VCaP (cell line): Measurements from ENCODE around the gene HLX.

ENCODE experiments used
- H3K27ac ChIP-seq: fragments of 450-650 bp; 2 replicates; pipeline ENCODE4 v1.5.1; 2017
- CTCF ChIP-seq: fragments of 450-650 bp; conservative IDR thresholded peaks from 2 replicates; pipeline ENCODE4 v1.5.1; 2017; ENCODE audit warnings: mild to moderate bottlenecking, moderate library complexity

HLX gene

DNA sequence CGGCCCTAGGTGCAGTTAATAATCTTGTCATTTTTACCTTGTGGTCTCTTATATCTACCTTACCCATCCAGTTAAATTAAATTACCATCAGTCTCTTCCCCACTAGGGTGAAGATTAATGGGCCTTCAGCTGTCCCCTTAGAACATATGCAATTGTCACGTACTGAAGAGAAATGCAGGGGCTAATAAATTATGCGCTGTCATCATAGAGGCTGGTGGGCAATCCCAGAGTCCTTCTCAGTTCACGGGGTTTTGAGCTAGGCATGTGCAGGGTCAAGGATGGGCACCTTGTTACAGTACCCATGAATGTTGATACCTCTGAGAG is 35.8 kb downstream of the HLX start:
- no peak for TF ChIP-seq CTCF

DNA sequence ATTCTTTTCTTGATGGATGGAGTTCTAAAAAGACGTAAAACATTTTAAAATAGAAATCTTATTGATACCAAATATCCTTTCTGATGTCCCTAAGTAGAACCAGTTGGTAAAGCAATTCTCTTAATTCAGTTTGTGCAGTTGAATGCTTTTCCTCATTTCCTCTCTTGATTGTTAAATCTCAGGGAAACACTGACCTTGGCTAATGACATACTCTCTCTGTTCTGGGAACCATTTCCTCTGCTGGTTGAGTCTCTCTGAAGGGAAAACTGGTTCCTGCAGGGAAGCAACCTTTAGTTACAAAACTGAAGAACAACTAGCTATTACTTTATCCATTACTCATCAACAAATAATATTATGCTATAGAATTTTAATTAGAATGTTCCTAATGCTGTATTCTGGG is 36.7 kb downstream of the HLX start:
- no peak for TF ChIP-seq CTCF
- H3K27ac ChIP-seq, result peak overlapping the region; percentile 78; the same call in 1 of the 2 replicates

More for the DNA sequence above, 35.8 kb downstream of the HLX start:
- H3K27ac ChIP-seq, result no peak overlapping the region

- no peak for TF ChIP-seq CTCF
- peak overlapping the region; percentile 78 for H3K27ac ChIP-seq
Measured at GRCh38 chr1:220917101-220917500, 37.9 kb downstream of the HLX start.

DNA sequence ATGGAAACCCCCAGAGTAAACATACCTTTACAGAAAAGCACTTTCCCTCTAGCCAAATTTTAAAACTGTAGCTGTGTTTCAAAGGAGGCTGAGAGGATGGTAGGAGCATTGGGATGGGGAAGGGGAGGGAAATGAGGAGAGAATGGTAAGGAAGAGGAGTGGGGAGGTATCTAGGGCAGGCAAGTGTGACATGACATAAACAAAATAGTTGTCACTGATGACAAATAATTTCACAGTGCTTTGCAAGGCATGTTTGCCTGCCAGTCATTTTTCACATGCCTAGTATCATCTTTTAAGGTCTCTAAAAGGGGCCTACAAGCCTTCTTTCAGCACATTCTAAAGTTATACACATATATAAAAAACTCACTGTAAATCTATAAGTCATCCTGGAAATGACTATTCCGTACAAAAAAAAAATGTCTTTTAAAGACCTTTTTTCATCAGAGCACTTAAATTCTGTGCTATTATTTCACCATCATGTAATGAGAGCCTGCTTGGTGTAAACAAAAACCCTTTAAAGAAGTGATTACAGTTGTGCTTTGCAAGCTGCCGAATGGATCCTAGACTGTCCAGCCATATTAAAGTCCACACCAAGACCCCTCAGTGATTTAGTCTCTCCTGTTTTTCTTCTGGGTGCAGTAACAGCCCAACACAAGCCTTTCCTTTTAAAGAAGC is 38.4 kb downstream of the HLX start:
- no peak for TF ChIP-seq CTCF

GRCh38 chr1:220918285-220918951 is 39.2 kb downstream of the HLX start:
- peak overlapping the region; percentile 78 for H3K27ac ChIP-seq
- TF ChIP-seq CTCF, result 0 out of 2 replicates have a peak, but pooled peaks have one; percentile 19

More for the DNA sequence above, 38.4 kb downstream of the HLX start:
- peak overlapping the region; percentile 78 for H3K27ac ChIP-seq

DNA sequence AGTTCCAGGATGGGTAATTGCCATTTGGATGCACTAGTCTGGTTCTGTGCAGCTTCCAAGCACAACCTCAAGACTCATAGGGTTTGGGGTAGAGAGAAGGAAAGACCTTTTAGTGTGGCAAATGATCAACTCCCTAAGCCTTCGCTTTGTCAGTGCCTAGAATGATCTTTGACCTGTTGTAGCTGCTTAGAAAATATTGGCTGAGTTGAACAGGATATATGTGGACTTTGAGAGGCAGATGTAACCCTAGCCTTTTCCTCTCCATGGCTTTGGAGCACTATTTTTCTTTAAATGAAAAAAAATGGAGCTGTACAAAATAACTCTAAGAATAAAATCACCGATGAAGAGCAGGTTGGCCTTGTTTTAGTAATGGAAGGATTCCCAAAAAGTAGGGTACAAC is 41.7 kb downstream of the HLX start:
- no peak for TF ChIP-seq CTCF
- no peak overlapping the region for H3K27ac ChIP-seq

GRCh38 chr1:220921498-220921897 is 42.3 kb downstream of the HLX start:
- TF ChIP-seq CTCF, result no peak
- H3K27ac ChIP-seq, result no peak overlapping the region
